KMS-11 (cell line): ENCODE measurements around the gene SHH.

Source experiments
- H2AFZ ChIP-seq: fragments of 200-600 bp; sonication (generic); 2 replicates; pipeline ENCODE4 v1.6.1; 2016; ENCODE audit warnings: antibody characterized with exemption, mixed run types, low read depth
- H3K27ac ChIP-seq: fragments of 200-600 bp; sonication (generic); 2 replicates; pipeline ENCODE4 v1.6.1; 2016; ENCODE audit warnings: mild to moderate bottlenecking, mixed run types
- H3K27me3 ChIP-seq: fragments of 200-600 bp; sonication (generic); 2 replicates; pipeline ENCODE4 v1.6.1; 2017; ENCODE audit warnings: mild to moderate bottlenecking, low read depth, mixed run types, moderate library complexity; ENCODE audit not compliant: insufficient read depth
- H3K36me3 ChIP-seq: fragments of 200-600 bp; sonication (generic); 2 replicates; pipeline ENCODE4 v1.6.1; 2017; ENCODE audit warnings: mild to moderate bottlenecking, mixed run types; ENCODE audit not compliant: insufficient read depth
- H3K4me1 ChIP-seq: fragments of 200-600 bp; sonication (generic); 2 replicates; pipeline ENCODE4 v1.6.1; 2016; ENCODE audit warnings: mild to moderate bottlenecking, low read depth, mixed run types; ENCODE audit not compliant: poor library complexity, severe bottlenecking
- H3K4me2 ChIP-seq: fragments of 200-600 bp; sonication (generic); 2 replicates; pipeline ENCODE4 v1.7.0; 2016; ENCODE audit warnings: mild to moderate bottlenecking, mixed run types
- H3K4me3 ChIP-seq: fragments of 200-600 bp; sonication (generic); IDR thresholded peaks from 2 replicates; pipeline ENCODE4 v1.6.1; 2017; ENCODE audit warnings: low read depth, low read length, mixed read lengths; ENCODE audit not compliant: insufficient read depth
- H3K79me2 ChIP-seq: fragments of 200-600 bp; sonication (generic); 2 replicates; pipeline ENCODE4 v1.6.1; 2016; ENCODE audit warnings: low read depth, mixed run types; ENCODE audit not compliant: insufficient read depth
- H3K9ac ChIP-seq: fragments of 200-600 bp; sonication (generic); 2 replicates; pipeline ENCODE4 v1.6.1; 2016; ENCODE audit warnings: mild to moderate bottlenecking, mixed run types
- H4K20me1 ChIP-seq: fragments of 200-600 bp; sonication (generic); 2 replicates; pipeline ENCODE4 v1.6.1; 2016; ENCODE audit warnings: mild to moderate bottlenecking, mixed run types; ENCODE audit not compliant: insufficient read depth
- TF ChIP-seq, protein P1 (sequence below): fragments of 200-600 bp; sonication (generic); conservative IDR thresholded peaks from 2 replicates; pipeline ENCODE4 v1.6.1; 2017; ENCODE audit warnings: low read depth, mild to moderate bottlenecking, antibody characterized with exemption, low read length, moderate library complexity, mixed read lengths

Gene SHH

DNA sequence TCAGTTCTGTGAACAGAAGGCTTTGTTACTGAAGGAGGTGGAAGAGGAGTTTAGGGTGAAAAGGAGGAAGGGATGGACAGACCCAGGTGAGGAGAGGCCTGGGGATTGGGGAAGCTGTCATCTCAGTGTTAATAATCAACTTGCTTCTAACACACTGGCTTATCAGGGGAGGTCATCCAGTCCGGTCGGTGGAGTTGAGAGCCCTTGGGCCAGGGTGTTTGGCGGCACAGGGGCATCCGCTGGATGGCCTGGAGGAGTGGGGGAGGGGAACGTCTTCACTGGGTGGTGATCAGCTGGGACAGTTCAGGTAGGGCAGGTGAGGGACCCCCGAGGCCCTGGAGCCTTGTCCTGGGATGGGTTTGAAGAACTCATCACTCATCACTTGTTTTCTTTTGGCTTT is 33.9 kb downstream of the SHH start:
- no peaks in the 10 kb centered on the region for H4K20me1 ChIP-seq
- H3K27ac ChIP-seq, result no peak overlapping the region
- H3K4me2 ChIP-seq, result no peak overlapping the region
- no peaks in the 10 kb centered on the region for H3K79me2 ChIP-seq
- H3K9ac ChIP-seq, result no peak overlapping the region
- TF ChIP-seq, protein P1, sequence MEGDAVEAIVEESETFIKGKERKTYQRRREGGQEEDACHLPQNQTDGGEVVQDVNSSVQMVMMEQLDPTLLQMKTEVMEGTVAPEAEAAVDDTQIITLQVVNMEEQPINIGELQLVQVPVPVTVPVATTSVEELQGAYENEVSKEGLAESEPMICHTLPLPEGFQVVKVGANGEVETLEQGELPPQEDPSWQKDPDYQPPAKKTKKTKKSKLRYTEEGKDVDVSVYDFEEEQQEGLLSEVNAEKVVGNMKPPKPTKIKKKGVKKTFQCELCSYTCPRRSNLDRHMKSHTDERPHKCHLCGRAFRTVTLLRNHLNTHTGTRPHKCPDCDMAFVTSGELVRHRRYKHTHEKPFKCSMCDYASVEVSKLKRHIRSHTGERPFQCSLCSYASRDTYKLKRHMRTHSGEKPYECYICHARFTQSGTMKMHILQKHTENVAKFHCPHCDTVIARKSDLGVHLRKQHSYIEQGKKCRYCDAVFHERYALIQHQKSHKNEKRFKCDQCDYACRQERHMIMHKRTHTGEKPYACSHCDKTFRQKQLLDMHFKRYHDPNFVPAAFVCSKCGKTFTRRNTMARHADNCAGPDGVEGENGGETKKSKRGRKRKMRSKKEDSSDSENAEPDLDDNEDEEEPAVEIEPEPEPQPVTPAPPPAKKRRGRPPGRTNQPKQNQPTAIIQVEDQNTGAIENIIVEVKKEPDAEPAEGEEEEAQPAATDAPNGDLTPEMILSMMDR, result no peak
- H3K36me3 ChIP-seq, result peaks cover 12% of the 10 kb centered on the region; the same call in 1 of the 2 replicates
- H3K27me3 ChIP-seq, result no peaks in the 10 kb centered on the region
- no peaks in the 10 kb centered on the region for H3K4me1 ChIP-seq
- H2AFZ ChIP-seq, result no peak overlapping the region
- no peak overlapping the region for H3K4me3 ChIP-seq

DNA sequence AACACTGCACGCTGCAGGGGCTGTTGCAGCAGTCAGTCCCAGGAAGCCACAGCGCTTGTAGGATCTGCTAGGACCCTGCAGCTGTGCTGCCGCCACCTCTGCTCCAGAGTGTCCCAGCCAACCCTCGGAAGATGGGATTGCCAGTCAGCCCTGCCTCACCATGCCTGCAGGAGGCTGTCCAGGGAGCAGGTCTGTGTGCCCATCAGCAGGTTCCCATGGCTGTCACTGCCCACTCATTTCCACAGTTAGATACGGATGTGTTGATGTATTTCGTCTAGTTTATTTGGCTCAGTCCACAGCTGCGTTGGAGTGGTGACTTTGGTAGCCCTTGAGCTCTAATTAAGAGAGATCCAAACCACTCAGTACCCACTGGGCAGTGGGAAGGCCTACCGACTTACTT is 35.7 kb downstream of the SHH start:
- Histone ChIP-seq H3K79me2 (no peaks in the 10 kb centered on the region), H3K4me1 (no peaks in the 10 kb centered on the region), H3K4me2 (no peak overlapping the region), H3K36me3 (peaks cover 12% of the 10 kb centered on the region; the same call in 1 of the 2 replicates), H3K27me3 (no peaks in the 10 kb centered on the region), H4K20me1 (no peaks in the 10 kb centered on the region), H2AFZ (no peak overlapping the region), H3K27ac (no peak overlapping the region), H3K9ac (no peak overlapping the region), H3K4me3 (no peak overlapping the region)
- TF ChIP-seq, protein P1, result no peak

DNA sequence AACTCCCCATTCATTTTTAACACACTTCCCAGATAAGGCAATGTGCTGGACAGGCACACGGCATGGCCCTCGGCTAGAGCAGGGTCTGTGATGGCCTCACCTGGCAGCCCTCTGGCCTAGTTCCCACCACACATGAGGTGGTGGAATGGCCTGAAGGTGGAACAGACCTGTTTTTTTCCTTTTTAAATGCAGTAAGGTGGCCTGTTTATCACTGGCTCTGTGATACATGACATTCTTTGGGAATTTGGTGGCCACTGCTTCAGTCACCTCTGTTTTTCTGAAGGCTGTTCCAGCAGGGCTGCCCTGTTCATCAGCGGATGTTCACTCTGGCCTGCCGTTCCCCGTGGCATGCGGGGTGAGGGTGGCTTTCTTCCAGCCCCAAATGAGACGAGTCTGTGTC is 36.6 kb downstream of the SHH start:
- Histone ChIP-seq H4K20me1 (no peaks in the 10 kb centered on the region), H3K36me3 (peaks cover 10% of the 10 kb centered on the region; the same call in 1 of the 2 replicates)
- TF ChIP-seq, protein P1, result no peak

DNA sequence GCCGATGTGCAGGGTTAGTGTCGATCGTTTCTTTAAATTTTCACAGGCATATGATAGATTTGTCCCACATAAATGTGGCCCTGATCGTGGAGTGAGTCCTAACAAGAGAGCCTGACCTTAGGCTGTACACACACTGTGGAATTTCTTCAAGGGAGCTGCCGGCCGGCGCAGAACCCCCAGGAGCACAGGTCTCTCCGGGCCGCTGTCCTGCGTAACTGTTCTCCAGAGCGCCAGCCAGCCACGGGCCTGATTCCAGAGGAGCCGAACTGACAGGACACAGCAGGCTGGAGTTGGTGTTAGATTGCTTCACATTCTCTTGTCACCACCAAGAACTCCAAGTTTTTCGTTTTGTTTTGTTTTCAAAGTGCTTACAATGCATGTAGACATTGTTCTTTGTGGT is 37.3 kb downstream of the SHH start:
- no peak overlapping the region for H3K4me2 ChIP-seq
- no peak overlapping the region for H3K4me3 ChIP-seq
- H3K4me1 ChIP-seq, result no peaks in the 10 kb centered on the region
- no peak overlapping the region for H3K27ac ChIP-seq
- TF ChIP-seq, protein P1, result no peak
- no peak overlapping the region for H3K9ac ChIP-seq
- H3K27me3 ChIP-seq, result no peaks in the 10 kb centered on the region
- H3K79me2 ChIP-seq, result no peaks in the 10 kb centered on the region; the same call in 1 of the 2 replicates
- H2AFZ ChIP-seq, result no peak overlapping the region
- peaks cover 9% of the 10 kb centered on the region; the same call in 1 of the 2 replicates for H3K36me3 ChIP-seq
- no peaks in the 10 kb centered on the region for H4K20me1 ChIP-seq

More for the DNA sequence above, 36.6 kb downstream of the SHH start:
- no peak overlapping the region for H3K27ac ChIP-seq
- no peak overlapping the region for H3K4me3 ChIP-seq
- no peaks in the 10 kb centered on the region for H3K27me3 ChIP-seq
- no peak overlapping the region for H2AFZ ChIP-seq
- H3K9ac ChIP-seq, result no peak overlapping the region
- no peaks in the 10 kb centered on the region for H3K79me2 ChIP-seq
- H3K4me1 ChIP-seq, result no peaks in the 10 kb centered on the region
- H3K4me2 ChIP-seq, result no peak overlapping the region

DNA sequence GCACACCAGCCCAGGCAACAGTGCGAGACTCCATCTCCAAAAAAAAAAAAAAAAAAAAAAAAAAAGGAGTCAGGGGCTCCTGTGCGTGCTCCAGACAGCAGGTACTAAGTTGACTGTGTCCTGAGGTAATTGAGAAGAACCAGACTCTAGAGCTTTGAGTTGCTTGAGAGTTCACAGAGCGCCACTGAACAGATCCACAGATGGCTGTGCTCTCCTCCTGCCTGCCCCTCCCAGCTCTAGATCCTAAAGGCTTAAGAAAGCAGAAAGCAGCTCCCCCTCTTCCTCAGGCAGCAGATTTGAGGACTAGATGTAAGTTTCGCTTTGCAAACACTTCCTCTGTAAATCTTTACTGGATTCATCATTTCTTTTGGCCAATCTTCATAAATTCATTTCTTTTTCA is 38.7 kb downstream of the SHH start:
- H3K4me1 ChIP-seq, result no peaks in the 10 kb centered on the region

More for the DNA sequence above, 38.7 kb downstream of the SHH start:
- Histone ChIP-seq H3K4me3 (no peak overlapping the region), H2AFZ (no peak overlapping the region), H4K20me1 (no peaks in the 10 kb centered on the region), H3K27ac (no peak overlapping the region), H3K79me2 (no peaks in the 10 kb centered on the region; the same call in 1 of the 2 replicates), H3K4me2 (no peak overlapping the region), H3K9ac (no peak overlapping the region), H3K36me3 (peaks cover 9% of the 10 kb centered on the region; the same call in 1 of the 2 replicates), H3K27me3 (no peaks in the 10 kb centered on the region)
- TF ChIP-seq, protein P1, result no peak
